BJ (cell line): ENCODE results near the gene FBXO48. TPM values are rescaled to one million over a fixed set of nuclear protein-coding genes. Genes with fewer than 3 reads are reported as not detected.

Source experiments
- CTCF ChIA-PET: fragments of 350-600 bp; formaldehyde crosslinking; extraction: SDS; loops from one replicate; lab custom pipeline; 2021; ENCODE audit warnings: antibody characterized with exemption, inconsistent platforms; lab: Yijun Ruan, JAX
- POLR2A ChIA-PET: fragments of 300-600 bp; sonication (Branson Sonifier 250); formaldehyde crosslinking; extraction: SDS; loops from one replicate; lab custom pipeline; 2021; ENCODE audit warnings: antibody characterized with exemption; lab: Charles Lee
- DNase-seq: peaks from one replicate; pipeline ENCODE4 v3.0.0-alpha.2; 2011; ENCODE audit warnings: low read depth
- H3K27me3 ChIP-seq: 2 replicates; pipeline ENCODE4 v1.6.0; 2011; ENCODE audit warnings: low read length; ENCODE audit not compliant: control insufficient read depth, insufficient read depth
- H3K36me3 ChIP-seq: 2 replicates; pipeline ENCODE4 v1.5.1; 2011; ENCODE audit warnings: low read length; ENCODE audit not compliant: control insufficient read depth, insufficient read depth
- H3K4me3 ChIP-seq: 2 replicates; pipeline ENCODE4 v1.5.1; 2011; ENCODE audit warnings: low read depth, mild to moderate bottlenecking, control low read depth, low read length
- polyA plus RNA-seq: library from polyadenylated mRNA; depleted of rRNA; stranded (reverse); fragments of >200 nt; gene quantifications from 2 replicates; pipeline ENCODE4 v1.2.3, GENCODE V29; 2011
- TF ChIP-seq, protein P1 (sequence below): IDR thresholded peaks from 2 replicates; pipeline ENCODE4 v1.5.1; 2011; ENCODE audit warnings: low read depth, mild to moderate bottlenecking, control low read depth, inconsistent platforms, low read length, moderate library complexity; ENCODE audit not compliant: insufficient read depth

The FBXO48 gene
- polyA plus RNA-seq, 1 experiment, result 0.49 TPM

DNA sequence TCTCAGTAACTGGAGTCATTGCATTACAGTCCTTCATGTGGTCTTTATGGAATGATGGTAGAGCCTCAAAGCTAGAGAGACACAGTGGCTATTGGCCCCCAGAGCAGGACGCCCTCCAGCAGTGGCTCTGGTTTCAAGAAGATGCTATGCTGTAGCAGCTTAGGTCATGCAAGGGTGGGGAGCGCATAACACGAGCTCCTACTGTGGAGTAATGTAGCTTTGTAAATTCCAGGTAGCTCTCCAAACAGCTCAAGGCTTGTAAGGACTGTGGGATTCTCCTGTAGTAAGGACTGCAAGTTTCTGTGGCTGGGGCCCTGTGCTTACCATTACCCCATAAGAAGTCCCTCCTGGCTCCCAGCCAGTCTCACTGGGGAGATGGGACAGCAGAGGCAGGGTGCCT lies 15.9 kb upstream of the FBXO48 start:
- ChIA-PET CTCF (interaction anchor here (0.7 to 1.0 kb wide), 4 partner anchors 9 to 442 kb away, joined by 3 to 6 read pairs (median 3); no protein-coding TSS in a partner anchor), POLR2A (no interaction called here)
- no peaks in the 10 kb centered on the region for H3K27me3 ChIP-seq
- no peak for DNase-seq
- H3K4me3 ChIP-seq, result no peak overlapping the region
- no peaks in the 10 kb centered on the region for H3K36me3 ChIP-seq
- TF ChIP-seq, protein P1, sequence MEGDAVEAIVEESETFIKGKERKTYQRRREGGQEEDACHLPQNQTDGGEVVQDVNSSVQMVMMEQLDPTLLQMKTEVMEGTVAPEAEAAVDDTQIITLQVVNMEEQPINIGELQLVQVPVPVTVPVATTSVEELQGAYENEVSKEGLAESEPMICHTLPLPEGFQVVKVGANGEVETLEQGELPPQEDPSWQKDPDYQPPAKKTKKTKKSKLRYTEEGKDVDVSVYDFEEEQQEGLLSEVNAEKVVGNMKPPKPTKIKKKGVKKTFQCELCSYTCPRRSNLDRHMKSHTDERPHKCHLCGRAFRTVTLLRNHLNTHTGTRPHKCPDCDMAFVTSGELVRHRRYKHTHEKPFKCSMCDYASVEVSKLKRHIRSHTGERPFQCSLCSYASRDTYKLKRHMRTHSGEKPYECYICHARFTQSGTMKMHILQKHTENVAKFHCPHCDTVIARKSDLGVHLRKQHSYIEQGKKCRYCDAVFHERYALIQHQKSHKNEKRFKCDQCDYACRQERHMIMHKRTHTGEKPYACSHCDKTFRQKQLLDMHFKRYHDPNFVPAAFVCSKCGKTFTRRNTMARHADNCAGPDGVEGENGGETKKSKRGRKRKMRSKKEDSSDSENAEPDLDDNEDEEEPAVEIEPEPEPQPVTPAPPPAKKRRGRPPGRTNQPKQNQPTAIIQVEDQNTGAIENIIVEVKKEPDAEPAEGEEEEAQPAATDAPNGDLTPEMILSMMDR, result no peak

DNA sequence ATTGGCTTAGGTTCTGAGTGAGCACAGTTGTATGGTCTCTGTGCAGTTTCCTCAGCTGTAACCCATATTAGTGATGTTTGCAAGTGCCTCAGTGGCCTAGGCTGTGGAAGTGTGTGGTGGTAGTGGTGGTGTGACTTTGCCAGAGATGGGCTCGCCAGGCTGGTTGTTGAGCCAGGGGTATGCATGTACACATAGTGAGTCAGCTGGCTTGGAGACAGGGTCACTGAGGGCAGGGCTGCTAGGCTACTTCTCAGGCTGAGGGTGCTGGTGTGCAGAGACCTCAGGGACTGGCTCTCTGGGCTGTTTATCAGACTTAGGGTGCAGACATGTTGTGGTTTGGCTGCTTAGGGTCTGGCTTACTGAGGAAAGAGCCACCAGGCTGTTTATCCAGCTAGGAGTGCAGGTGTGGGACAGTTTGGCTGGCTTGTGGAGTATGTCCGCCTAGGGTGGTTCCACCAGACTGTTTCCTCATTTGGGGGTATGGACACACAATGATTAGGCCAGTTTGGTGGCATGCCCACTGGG lies 15.3 kb upstream of the FBXO48 start:
- no peak overlapping the region for H3K4me3 ChIP-seq
- no peak for DNase-seq
- TF ChIP-seq, protein P1, result no peak
- POLR2A ChIA-PET, result no interaction called here
- CTCF ChIA-PET, result interaction anchor here (0.7 to 1.0 kb wide), 5 partner anchors 10 to 443 kb away, joined by 3 to 6 read pairs (median 3); no protein-coding TSS in a partner anchor
- no peaks in the 10 kb centered on the region for H3K27me3 ChIP-seq
- no peaks in the 10 kb centered on the region for H3K36me3 ChIP-seq

DNA sequence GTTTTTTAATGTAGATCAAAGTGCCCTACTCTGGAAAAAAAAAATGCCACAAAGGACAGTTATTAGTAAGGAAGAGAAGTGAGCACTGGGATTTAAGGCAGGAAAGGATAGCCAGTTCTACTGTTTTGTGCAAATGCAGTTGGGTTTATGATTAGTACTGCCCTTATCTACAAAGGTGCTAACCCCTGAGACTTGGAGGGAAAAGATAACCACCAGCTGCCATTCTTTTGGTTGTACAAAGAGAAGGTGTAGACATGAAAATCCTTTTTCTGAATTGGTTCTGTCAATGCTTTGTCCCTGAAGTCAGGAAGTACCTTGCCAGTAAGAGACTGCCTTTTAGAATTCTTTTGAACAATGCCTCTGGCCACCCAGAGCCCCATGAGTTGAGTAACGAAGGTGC lies 11.6 kb upstream of the FBXO48 start:
- Histone ChIP-seq H3K36me3 (no peaks in the 10 kb centered on the region), H3K4me3 (no peak overlapping the region), H3K27me3 (no peaks in the 10 kb centered on the region)
- ChIA-PET CTCF (interaction anchor here (1.5 to 1.9 kb wide), 2 partner anchors 9 to 15 kb away, joined by 6 to 8 read pairs; no protein-coding TSS in a partner anchor), POLR2A (no interaction called here)
- TF ChIP-seq, protein P1, result no peak
- no peak for DNase-seq

DNA sequence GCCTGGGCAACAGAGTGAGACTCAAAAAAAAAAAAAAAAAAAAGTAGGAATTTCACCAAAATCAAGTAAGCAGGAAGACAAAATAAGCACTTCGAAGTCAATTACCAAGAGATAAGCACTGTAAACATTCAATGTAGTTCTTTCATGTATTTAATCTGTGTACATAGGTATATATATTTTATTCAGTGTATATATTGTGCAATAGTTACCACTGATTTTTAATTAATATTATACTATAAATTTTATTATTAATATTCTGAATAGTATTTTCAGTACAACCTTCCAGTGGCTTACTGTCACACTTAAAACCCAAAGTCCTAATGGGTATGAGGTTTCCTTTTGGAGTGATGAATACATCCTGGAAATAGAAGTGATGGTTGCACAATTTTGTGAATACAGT lies 9.4 kb upstream of the FBXO48 start:
- no peak for DNase-seq
- TF ChIP-seq, protein P1, result no peak
- Histone ChIP-seq H3K4me3 (no peak overlapping the region), H3K27me3 (no peaks in the 10 kb centered on the region), H3K36me3 (no peaks in the 10 kb centered on the region)
- CTCF ChIA-PET, result interaction anchor here (1.0 kb wide), 1 partner anchor 233 kb away, joined by 4 read pairs; no protein-coding TSS in a partner anchor
- POLR2A ChIA-PET, result no interaction called here

DNA sequence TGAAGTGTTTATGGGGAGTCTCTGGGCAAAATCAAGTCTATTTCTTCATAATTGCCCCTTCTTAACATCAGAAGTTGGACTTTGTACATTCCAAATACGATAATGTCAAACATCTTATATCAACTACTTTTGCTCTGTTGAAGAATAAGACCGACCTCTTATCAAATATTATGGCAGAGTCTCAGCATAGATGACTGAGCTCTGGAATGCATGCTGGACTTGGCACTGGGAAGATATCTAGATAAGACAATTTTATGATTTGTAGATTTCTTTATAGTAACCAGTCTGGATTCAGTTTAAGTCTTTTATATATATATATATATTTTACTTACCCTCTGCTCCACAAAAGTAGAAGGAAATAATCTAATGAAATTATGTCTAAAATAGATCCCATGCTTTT lies 8.5 kb upstream of the FBXO48 start:
- Histone ChIP-seq H3K27me3 (no peaks in the 10 kb centered on the region; the same call in 1 of the 2 replicates), H3K36me3 (no peaks in the 10 kb centered on the region), H3K4me3 (no peak overlapping the region)
- TF ChIP-seq, protein P1, result no peak
- POLR2A ChIA-PET, result no interaction called here
- CTCF ChIA-PET, result interaction anchor here (1.0 to 1.2 kb wide), 2 partner anchors 12 to 119 kb away, joined by 3 to 7 read pairs; no protein-coding TSS in a partner anchor
- no peak for DNase-seq
